Uterus (tissue), 2 donors: Measurements from ENCODE around the gene P4HA2.

Experiments used
- POLR2A ChIP-seq, 2 donors: fragments of 450-650 bp; IDR thresholded peaks; one replicate each; pipeline ENCODE4 v1.6.1; 2016; ENCODE audit warnings: antibody characterized with exemption in 2 of 2, mild to moderate bottlenecking in 1 of 2, moderate library complexity in 1 of 2
- TF ChIP-seq, protein P1 (sequence below), 4 experiments: fragments of 200-600 bp in 2 of 4; fragments of 450-650 bp in 2 of 4; sonication (generic) in 2 of 4; IDR thresholded peaks; one replicate each; pipeline ENCODE4 v1.5.1; 2016 to 2019; ENCODE audit warnings: antibody characterized with exemption in 4 of 4, mild to moderate bottlenecking in 2 of 4, moderate library complexity in 1 of 4

DNA sequence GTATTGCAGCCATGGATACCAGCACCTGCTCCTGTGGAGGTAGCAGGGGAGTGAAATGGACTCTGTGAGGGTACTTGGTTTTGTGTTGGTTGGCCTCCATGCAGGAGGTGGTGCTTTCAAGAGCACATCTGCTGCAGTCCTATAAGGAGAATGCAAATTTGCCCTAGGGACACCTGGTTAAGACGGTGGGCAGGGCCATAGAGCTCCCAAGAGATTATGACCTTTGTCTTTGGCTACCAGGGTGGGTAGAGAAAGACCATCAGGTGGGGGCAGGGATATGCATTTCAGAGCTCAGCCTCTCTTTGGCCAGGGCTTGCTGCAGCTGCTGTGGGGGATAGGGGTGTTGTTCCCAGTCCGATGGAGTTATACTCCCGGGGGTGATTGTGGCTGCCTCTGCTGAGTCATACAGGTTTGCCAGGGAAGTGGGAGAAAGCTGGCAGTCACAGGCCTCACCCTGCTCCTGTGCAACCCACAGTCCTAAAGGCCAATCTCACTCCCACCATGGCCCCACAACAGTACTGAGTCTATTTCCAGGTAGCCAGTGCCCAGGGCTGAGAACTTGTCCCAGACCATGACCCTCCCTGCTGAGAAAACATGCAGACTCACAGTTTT lies 15.8 kb upstream of the P4HA2 start:
- TF ChIP-seq POLR2A (IDR thresholded peaks at IDR 0.05), result no peak
- TF ChIP-seq, protein P1, sequence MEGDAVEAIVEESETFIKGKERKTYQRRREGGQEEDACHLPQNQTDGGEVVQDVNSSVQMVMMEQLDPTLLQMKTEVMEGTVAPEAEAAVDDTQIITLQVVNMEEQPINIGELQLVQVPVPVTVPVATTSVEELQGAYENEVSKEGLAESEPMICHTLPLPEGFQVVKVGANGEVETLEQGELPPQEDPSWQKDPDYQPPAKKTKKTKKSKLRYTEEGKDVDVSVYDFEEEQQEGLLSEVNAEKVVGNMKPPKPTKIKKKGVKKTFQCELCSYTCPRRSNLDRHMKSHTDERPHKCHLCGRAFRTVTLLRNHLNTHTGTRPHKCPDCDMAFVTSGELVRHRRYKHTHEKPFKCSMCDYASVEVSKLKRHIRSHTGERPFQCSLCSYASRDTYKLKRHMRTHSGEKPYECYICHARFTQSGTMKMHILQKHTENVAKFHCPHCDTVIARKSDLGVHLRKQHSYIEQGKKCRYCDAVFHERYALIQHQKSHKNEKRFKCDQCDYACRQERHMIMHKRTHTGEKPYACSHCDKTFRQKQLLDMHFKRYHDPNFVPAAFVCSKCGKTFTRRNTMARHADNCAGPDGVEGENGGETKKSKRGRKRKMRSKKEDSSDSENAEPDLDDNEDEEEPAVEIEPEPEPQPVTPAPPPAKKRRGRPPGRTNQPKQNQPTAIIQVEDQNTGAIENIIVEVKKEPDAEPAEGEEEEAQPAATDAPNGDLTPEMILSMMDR (IDR thresholded peaks at IDR 0.05), result no peak
